ENCODE data around the gene CA6. TPM values are rescaled to one million over a fixed set of nuclear protein-coding genes. Genes with fewer than 3 reads are reported as not detected.

The CA6 gene
- total and polyA plus RNA-seq, 10 donors = 0.11 to 1.5 (median 0.13) TPM; not detected in 6

- no peaks in the 10 kb centered on the region for H3K27me3 ChIP-seq (replicated peaks in 1 of 7)
- WGBS, 5 donors = 55 to 77% (median 57%) methylated on average over 11 of the region's 11 CpGs
- H3K36me3 ChIP-seq = no peaks in the 10 kb centered on the region
- DNase-seq = no peak
- H3K4me3 ChIP-seq = no peak overlapping the region
- H3K4me1 ChIP-seq = peaks cover 0 to 25% (median 16%) of the 10 kb centered on the region in 6 donors
- TF ChIP-seq POLR2A (IDR thresholded peaks at IDR 0.05) = no peak
- H3K27ac ChIP-seq = no peak overlapping the region
- no peaks in the 10 kb centered on the region for H3K9me3 ChIP-seq
- intact Hi-C loops (cut with DNase I; ENCODE audit: low total_unique reads) = no loop called here
These were observed 58.5 kb downstream of the CA6 start for GRCh38 chr1:9004031-9004699.

- H3K27me3 ChIP-seq (replicated peaks in 1 of 7) = no peaks in the 10 kb centered on the region
- TF ChIP-seq POLR2A (IDR thresholded peaks at IDR 0.05) = no peak
- peak; percentile 75 to 97 (median 94) for TF ChIP-seq CTCF (IDR thresholded peaks at IDR 0.05 in 8 of 11, conservative IDR thresholded peaks at IDR 0.05 in 3 of 11)
- TF ChIP-seq POLR2AphosphoS5 (IDR thresholded peaks at IDR 0.05) = no peak
- no peaks in the 10 kb centered on the region for H3K36me3 ChIP-seq
- peak; percentile 90 for DNase-seq
- intact Hi-C loops (cut with DNase I; ENCODE audit: low total_unique reads) = no loop called here
- H3K4me1 ChIP-seq = peaks cover 0 to 28% (median 18%) of the 10 kb centered on the region in 6 donors
- WGBS, 5 donors = 34 to 56% (median 50%) methylated on average over 15 to 22 of the region's 22 CpGs
- H3K9me3 ChIP-seq = no peaks in the 10 kb centered on the region
- H3K27ac ChIP-seq = no peak overlapping the region
- no peak overlapping the region for H3K4me3 ChIP-seq
These were observed 59.2 kb downstream of the CA6 start for GRCh38 chr1:9004700-9005394.

- H3K9me3 ChIP-seq = no peaks in the 10 kb centered on the region
- no peaks in the 10 kb centered on the region for H3K36me3 ChIP-seq
- H3K27me3 ChIP-seq (replicated peaks in 1 of 7) = no peaks in the 10 kb centered on the region
- no peak overlapping the region for H3K4me3 ChIP-seq
- no peak for DNase-seq
- intact Hi-C loops (cut with DNase I; ENCODE audit: low total_unique reads) = no loop called here
- TF ChIP-seq POLR2AphosphoS5 (IDR thresholded peaks at IDR 0.05) = no peak
- peak in 5 of 11 experiments; percentile 1 to 52 (median 29) for TF ChIP-seq CTCF (IDR thresholded peaks at IDR 0.05 in 8 of 11, conservative IDR thresholded peaks at IDR 0.05 in 3 of 11)
- H3K4me1 ChIP-seq = peaks cover 0 to 33% (median 23%) of the 10 kb centered on the region in 6 donors
- H3K27ac ChIP-seq = no peak overlapping the region
- WGBS, 5 donors = 51 to 69% (median 58%) methylated on average over 8 of the region's 8 CpGs
These were observed 59.7 kb downstream of the CA6 start for GRCh38 chr1:9005395-9005708.

- no peak for DNase-seq
These were observed 61.4 kb downstream of the CA6 start for GRCh38 chr1:9006956-9007615.

More at GRCh38 chr1:9006956-9007615, 61.4 kb downstream of the CA6 start:
- 90 to 96% (median 91%) methylated on average over 15 to 19 of the region's 19 CpGs for WGBS, 5 donors
- no peak overlapping the region for H3K27ac ChIP-seq
- no peaks in the 10 kb centered on the region for H3K36me3 ChIP-seq
- H3K4me3 ChIP-seq = no peak overlapping the region
- TF ChIP-seq CTCF (IDR thresholded peaks at IDR 0.05 in 8 of 11, conservative IDR thresholded peaks at IDR 0.05 in 3 of 11) = no peak
- TF ChIP-seq POLR2AphosphoS5 (IDR thresholded peaks at IDR 0.05) = no peak
- TF ChIP-seq POLR2A (IDR thresholded peaks at IDR 0.05) = no peak
- H3K9me3 ChIP-seq = no peaks in the 10 kb centered on the region
- H3K4me1 ChIP-seq = peaks cover 7 to 51% (median 34%) of the 10 kb centered on the region in 6 donors
- intact Hi-C loops (cut with DNase I; ENCODE audit: low total_unique reads) = no loop called here
- no peaks in the 10 kb centered on the region for H3K27me3 ChIP-seq (replicated peaks in 1 of 7)
